Measurements from ENCODE around the gene SARDH. TPM values are rescaled to one million over a fixed set of nuclear protein-coding genes. Genes with fewer than 3 reads are reported as not detected.

The SARDH gene
- total and polyA plus RNA-seq, 2 donors (not counting 3 experiments of a cell fraction or from before 2014, with no cell fraction given) = 0.19 to 0.44 TPM

DNA sequence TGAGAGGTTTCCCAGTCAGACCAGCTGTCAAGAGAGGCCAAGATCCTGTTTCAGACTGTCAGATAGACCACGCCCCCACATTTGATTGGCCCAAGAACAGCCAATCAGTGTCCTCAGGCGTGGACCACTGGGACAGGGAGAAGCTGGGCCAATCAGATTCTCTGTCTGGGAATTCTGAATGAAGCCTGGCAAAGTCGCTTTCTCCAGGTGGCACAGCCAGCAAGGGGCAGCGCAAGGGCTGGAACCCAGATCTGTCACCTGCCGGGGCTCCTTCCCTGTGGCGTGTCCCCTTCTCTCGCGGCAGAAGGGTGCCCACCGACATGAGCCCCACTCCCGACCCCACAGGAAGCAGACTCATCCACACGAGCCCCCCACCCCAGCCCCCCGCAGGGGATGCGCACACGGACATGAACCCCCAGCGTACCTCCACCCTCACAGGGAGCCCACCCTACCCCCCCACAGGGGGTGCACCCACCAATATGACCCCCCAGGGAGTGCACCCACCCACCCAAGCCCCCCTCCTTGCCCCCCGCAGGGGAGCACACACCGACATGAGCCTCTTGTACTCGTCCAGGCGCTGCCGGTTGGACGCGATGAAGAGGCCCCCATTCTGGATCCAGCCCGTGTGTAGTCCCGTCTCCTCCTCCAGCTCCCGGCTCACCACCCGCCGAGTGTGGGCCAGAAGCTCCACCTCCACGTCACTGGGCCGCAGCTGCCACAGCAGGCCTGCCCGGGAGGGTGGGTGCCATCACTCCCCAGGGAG, 6.1 kb downstream of the SARDH start:
- Histone ChIP-seq H2AFZ (ENCODE audit: low read depth, low read length) (no peak overlapping the region), H4K20me1 (replicated peaks; ENCODE audit: control insufficient read depth, extremely low read depth, insufficient read depth, low read length) (no peaks in the 10 kb centered on the region), H3K36me3 (ENCODE audit: control insufficient read depth in 2 of 2, extremely low read depth in 1 of 2, insufficient read depth in 2 of 2, low read length in 2 of 2) (no peaks in the 10 kb centered on the region), H3K9me1 (replicated peaks; ENCODE audit: control insufficient read depth, extremely low read depth, insufficient read depth, low read length) (no peaks in the 10 kb centered on the region), H3K4me1 (ENCODE audit: control insufficient read depth, extremely low read depth, insufficient read depth, low read length) (no peaks in the 10 kb centered on the region), H3K9ac (replicated peaks; ENCODE audit: extremely low read depth, insufficient read depth, low read length) (no peak overlapping the region), H3K27me3 (ENCODE audit: control insufficient read depth in 2 of 2, insufficient read depth in 2 of 2, low read length in 2 of 2) (no peaks in the 10 kb centered on the region), H3K27ac (ENCODE audit: insufficient read depth, low read depth, low read length) (no peak overlapping the region), H3K9me3 (replicated peaks; ENCODE audit: control insufficient read depth, insufficient read depth, low read length) (no peaks in the 10 kb centered on the region), H3K4me3 (replicated peaks in 1 of 3; ENCODE audit: insufficient read depth in 1 of 3, low read depth in 1 of 3, low read length in 3 of 3) (no peak overlapping the region), H3K79me2 (ENCODE audit: control insufficient read depth, insufficient read depth, low read length) (no peaks in the 10 kb centered on the region), H3K4me2 (ENCODE audit: insufficient read depth, low read length) (no peak overlapping the region)
- intact Hi-C loops (cut with micrococcal nuclease) (no loop called here), dilution Hi-C loops (cut with MboI; ENCODE audit: extremely low pct_ligation_motif_present, low sequenced_read_pairs) (no loop called here)
- ChIA-PET CTCF (interaction anchor here (3.1 kb wide), 1 partner anchor 10 kb away, joined by 12 read pairs; no protein-coding TSS in a partner anchor), POLR2A (no interaction called here)
- TF ChIP-seq GATA2 (IDR thresholded peaks at IDR 0.05; ENCODE audit: insufficient read depth, insufficient read length, low read depth, low read length) = no peak
- no peak for TF ChIP-seq MYC (IDR thresholded peaks at IDR 0.05; ENCODE audit: low read depth, low read length)
- no peak for TF ChIP-seq EZH2 (IDR thresholded peaks at IDR 0.05; ENCODE audit: borderline replicate concordance, low read depth, low read length, severe bottlenecking)
- no peak for TF ChIP-seq FOS (IDR thresholded peaks at IDR 0.05; ENCODE audit: borderline replicate concordance, insufficient read depth, low read length)
- TF ChIP-seq, protein P1, sequence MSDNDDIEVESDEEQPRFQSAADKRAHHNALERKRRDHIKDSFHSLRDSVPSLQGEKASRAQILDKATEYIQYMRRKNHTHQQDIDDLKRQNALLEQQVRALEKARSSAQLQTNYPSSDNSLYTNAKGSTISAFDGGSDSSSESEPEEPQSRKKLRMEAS (IDR thresholded peaks at IDR 0.05; ENCODE audit: insufficient read depth, insufficient read length) = no peak
- no peak for TF ChIP-seq POLR2AphosphoS5 (IDR thresholded peaks at IDR 0.05; ENCODE audit: insufficient read depth, low read depth, low read length)
- TF ChIP-seq POLR2A (IDR thresholded peaks at IDR 0.05; ENCODE audit: low read depth, low read length) = no peak
- TF ChIP-seq, protein P2, sequence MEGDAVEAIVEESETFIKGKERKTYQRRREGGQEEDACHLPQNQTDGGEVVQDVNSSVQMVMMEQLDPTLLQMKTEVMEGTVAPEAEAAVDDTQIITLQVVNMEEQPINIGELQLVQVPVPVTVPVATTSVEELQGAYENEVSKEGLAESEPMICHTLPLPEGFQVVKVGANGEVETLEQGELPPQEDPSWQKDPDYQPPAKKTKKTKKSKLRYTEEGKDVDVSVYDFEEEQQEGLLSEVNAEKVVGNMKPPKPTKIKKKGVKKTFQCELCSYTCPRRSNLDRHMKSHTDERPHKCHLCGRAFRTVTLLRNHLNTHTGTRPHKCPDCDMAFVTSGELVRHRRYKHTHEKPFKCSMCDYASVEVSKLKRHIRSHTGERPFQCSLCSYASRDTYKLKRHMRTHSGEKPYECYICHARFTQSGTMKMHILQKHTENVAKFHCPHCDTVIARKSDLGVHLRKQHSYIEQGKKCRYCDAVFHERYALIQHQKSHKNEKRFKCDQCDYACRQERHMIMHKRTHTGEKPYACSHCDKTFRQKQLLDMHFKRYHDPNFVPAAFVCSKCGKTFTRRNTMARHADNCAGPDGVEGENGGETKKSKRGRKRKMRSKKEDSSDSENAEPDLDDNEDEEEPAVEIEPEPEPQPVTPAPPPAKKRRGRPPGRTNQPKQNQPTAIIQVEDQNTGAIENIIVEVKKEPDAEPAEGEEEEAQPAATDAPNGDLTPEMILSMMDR (IDR thresholded peaks at IDR 0.05; ENCODE audit: extremely low read depth in 1 of 2, insufficient read depth in 1 of 2, low read depth in 1 of 2, low read length in 2 of 2) = no peak
- no peak for TF ChIP-seq JUN (IDR thresholded peaks at IDR 0.05; ENCODE audit: borderline replicate concordance, insufficient read depth, insufficient read length, low read depth)
- BruUV-seq (replicated peaks) = no TSS peak
- FAIRE-seq (peak; percentile 53), DNase-seq (ENCODE audit: low read depth, low spot score) (peak; percentile 21)
